HG03571 (cell line): ENCODE measurements around the gene HS3ST2.
"Not testable (repeated sequence)": the region's sequence is repeated elsewhere in the genome, so short reads cannot be mapped to it uniquely, and the experiment has no call there.

ENCODE experiments used
- ATAC-seq: cut with Tn5 transposase; IDR thresholded peaks from one replicate; pipeline ENCODE4 v1.9.1; 2021; ENCODE audit not compliant: unreplicated experiment

The HS3ST2 gene

GRCh38 chr16:22813223-22813947 lies 577 bp upstream of the HS3ST2 start:
- ATAC-seq, result no peak

- ATAC-seq, result no peak
Observed at GRCh38 chr16:22814711-22815105, 746 bp downstream of the HS3ST2 start.

GRCh38 chr16:22815863-22816262 lies 1.9 kb downstream of the HS3ST2 start:
- no peak for ATAC-seq

GRCh38 chr16:22816475-22816874 lies 2.5 kb downstream of the HS3ST2 start:
- ATAC-seq, result no peak

GRCh38 chr16:22818736-22819135 lies 4.8 kb downstream of the HS3ST2 start:
- not testable (repeated sequence) for ATAC-seq

GRCh38 chr16:22838681-22839080 lies 24.7 kb downstream of the HS3ST2 start:
- ATAC-seq, result no peak

GRCh38 chr16:22842031-22842430 lies 28.1 kb downstream of the HS3ST2 start:
- not testable (repeated sequence) for ATAC-seq

GRCh38 chr16:22843122-22843521 lies 29.2 kb downstream of the HS3ST2 start:
- no peak for ATAC-seq

GRCh38 chr16:22843856-22844255 lies 29.9 kb downstream of the HS3ST2 start:
- ATAC-seq, result no peak

- ATAC-seq, result no peak
Observed at GRCh38 chr16:22844416-22844815, 30.5 kb downstream of the HS3ST2 start.

- no peak for ATAC-seq
Observed at GRCh38 chr16:22847100-22847499, 33.1 kb downstream of the HS3ST2 start.

GRCh38 chr16:22847690-22848089 lies 33.7 kb downstream of the HS3ST2 start:
- ATAC-seq, result no peak

GRCh38 chr16:22848451-22848850 lies 34.5 kb downstream of the HS3ST2 start:
- no peak for ATAC-seq

- no peak for ATAC-seq
Observed at GRCh38 chr16:22849517-22849916, 35.6 kb downstream of the HS3ST2 start.

- ATAC-seq, result no peak
Observed at GRCh38 chr16:22855231-22855630, 41.3 kb downstream of the HS3ST2 start.

GRCh38 chr16:22857296-22858025 lies 43.5 kb downstream of the HS3ST2 start:
- ATAC-seq, result no peak

- no peak for ATAC-seq
Observed at GRCh38 chr16:22859925-22860324, 46.0 kb downstream of the HS3ST2 start.

- no peak for ATAC-seq
Observed at GRCh38 chr16:22861580-22861979, 47.6 kb downstream of the HS3ST2 start.

- ATAC-seq, result no peak
Observed at GRCh38 chr16:22862046-22862445, 48.1 kb downstream of the HS3ST2 start.

- no peak for ATAC-seq
Observed at GRCh38 chr16:22864375-22864774, 50.4 kb downstream of the HS3ST2 start.

GRCh38 chr16:22868593-22869224 lies 54.7 kb downstream of the HS3ST2 start:
- ATAC-seq, result no peak

GRCh38 chr16:22871861-22872260 lies 57.9 kb downstream of the HS3ST2 start:
- no peak for ATAC-seq
